ENCODE measurements around the gene C3orf20. TPM values are rescaled to one million over a fixed set of nuclear protein-coding genes. Genes with fewer than 3 reads are reported as not detected.

The C3orf20 gene
- total RNA-seq, 1 donor, result not detected

- no peak for TF ChIP-seq CTCF (IDR thresholded peaks at IDR 0.05; ENCODE audit: insufficient read depth, low read depth, low read length)
- DNase-seq (ENCODE audit: low read depth), result peak; percentile 95
- no peak overlapping the region for H3K4me3 ChIP-seq (ENCODE audit: low read depth, low read length)
Observed at GRCh38 chr3:14725013-14725412, 50.1 kb downstream of the C3orf20 start.

GRCh38 chr3:14725564-14726440 lies 50.9 kb downstream of the C3orf20 start:
- no peak for TF ChIP-seq CTCF (IDR thresholded peaks at IDR 0.05; ENCODE audit: insufficient read depth, low read depth, low read length)
- H3K4me3 ChIP-seq (ENCODE audit: low read depth, low read length), result no peak overlapping the region
- DNase-seq (ENCODE audit: low read depth), result peak; percentile 92

GRCh38 chr3:14726441-14726780 lies 51.5 kb downstream of the C3orf20 start:
- H3K4me3 ChIP-seq (ENCODE audit: low read depth, low read length), result no peak overlapping the region
- DNase-seq (ENCODE audit: low read depth), result no peak
- TF ChIP-seq CTCF (IDR thresholded peaks at IDR 0.05; ENCODE audit: insufficient read depth, low read depth, low read length), result no peak

- DNase-seq (ENCODE audit: low read depth), result no peak
- TF ChIP-seq CTCF (IDR thresholded peaks at IDR 0.05; ENCODE audit: insufficient read depth, low read depth, low read length), result no peak
- H3K4me3 ChIP-seq (ENCODE audit: low read depth, low read length), result no peak overlapping the region
Observed at GRCh38 chr3:14728113-14728512, 53.2 kb downstream of the C3orf20 start.

- DNase-seq (ENCODE audit: low read depth), result no peak
Observed at GRCh38 chr3:14730703-14731382, 55.9 kb downstream of the C3orf20 start.

GRCh38 chr3:14740983-14741382 lies 66.0 kb downstream of the C3orf20 start:
- TF ChIP-seq CTCF (IDR thresholded peaks at IDR 0.05; ENCODE audit: insufficient read depth, low read depth, low read length), result no peak
- DNase-seq (ENCODE audit: low read depth), result no peak
- H3K4me3 ChIP-seq (ENCODE audit: low read depth, low read length), result no peak overlapping the region

More at GRCh38 chr3:14730703-14731382, 55.9 kb downstream of the C3orf20 start:
- H3K4me3 ChIP-seq (ENCODE audit: low read depth, low read length), result no peak overlapping the region
- TF ChIP-seq CTCF (IDR thresholded peaks at IDR 0.05; ENCODE audit: insufficient read depth, low read depth, low read length), result no peak

All from fibroblast of villous mesenchyme (primary cell).